Kidney (tissue), 14 donors: ENCODE results near the gene SPEM1. TPM values are rescaled to one million over a fixed set of nuclear protein-coding genes. Genes with fewer than 3 reads are reported as not detected.

Experiments used
- DNase-seq, 5 donors: peaks; one replicate each; pipeline ENCODE4 v3.0.0-alpha.2; 2013 to 2020
- FAIRE-seq: peaks from 2 replicates; lab custom pipeline; 2012; peaks lifted over from hg19 to GRCh38; lab: Jason Lieb, UNC
- H3K27ac ChIP-seq, 2 donors: one replicate each; pipeline ENCODE4 v1.7.0; 2013; ENCODE audit warnings: low read depth in 2 of 2, low read length in 2 of 2, inconsistent platforms in 1 of 2
- H3K27me3 ChIP-seq: one replicate; pipeline ENCODE4 v1.7.1; 2013; ENCODE audit warnings: low read length, inconsistent platforms; ENCODE audit not compliant: control insufficient read depth, insufficient read depth
- H3K36me3 ChIP-seq, 3 donors: one replicate each; pipeline versions ENCODE4 v1.7.0 to v1.7.1; 2013; ENCODE audit warnings: low read length in 3 of 3, control low read depth in 1 of 3, inconsistent platforms in 1 of 3; ENCODE audit not compliant: insufficient read depth in 3 of 3, control insufficient read depth in 2 of 3
- H3K4me1 ChIP-seq, 3 donors: one replicate each; pipeline versions ENCODE4 v1.7.0 to v1.7.1; 2013; ENCODE audit warnings: low read length in 3 of 3, inconsistent platforms in 1 of 3, low read depth in 1 of 3; ENCODE audit not compliant: control insufficient read depth in 2 of 3, insufficient read depth in 2 of 3
- H3K4me3 ChIP-seq, 3 donors: one replicate each; pipeline versions ENCODE4 v1.7.0 to v1.8.1; 2013; ENCODE audit warnings: low read length in 3 of 3, control low read depth in 1 of 3, inconsistent platforms in 1 of 3
- H3K9ac ChIP-seq, 3 donors: one replicate each; pipeline versions ENCODE4 v1.7.0 to v1.7.1; 2013; ENCODE audit warnings: low read length in 3 of 3, control low read depth in 1 of 3, inconsistent platforms in 1 of 3
- H3K9me3 ChIP-seq, 3 donors: one replicate each; pipeline versions ENCODE4 v1.7.0 to v1.7.1; 2013; ENCODE audit warnings: low read length in 3 of 3, control low read depth in 1 of 3, inconsistent platforms in 1 of 3; ENCODE audit not compliant: control insufficient read depth in 2 of 3, insufficient read depth in 1 of 3
- CTCF ChIP-seq: IDR thresholded peaks from 3 replicates; pipeline ENCODE4 v1.5.1; 2012; ENCODE audit warnings: mild to moderate bottlenecking, moderate library complexity, borderline replicate concordance; ENCODE audit not compliant: insufficient read depth; ENCODE audit errors: extremely low read depth
- intact Hi-C: fragments of 100-400 bp; cut with DNase I; formaldehyde crosslinking; loops from one replicate; pipeline ENCODE4 v1.11.1; 2022
- polyA plus RNA-seq: library from polyadenylated mRNA; stranded (reverse); fragments of 350-450 nt; fragmentation: Illumina TruSeq; extraction: RNeasy Lipid Tissue Mini Kit (QIAGEN cat#74804); gene quantifications from one replicate; pipeline ENCODE4 v1.2.3, GENCODE V29; 2014; ENCODE audit warnings: low read depth, low replicate concordance; ENCODE audit not compliant: insufficient read depth
- total RNA-seq: library from RNA; stranded (reverse); fragmentation: NEBNext Ultra II Directional; extraction: Animal tissue kit (Norgen Biotek cat#: 25700); gene quantifications from one replicate; pipeline ENCODE4 v1.2.1, GENCODE V29; 2021
- donor health status: control.
- donor health status: control.
- donor health status: control.
- donor health status: control.
- donor health status: control.
- donor health status: DM: yes; HTN: yes; CAD: no.
- donor health status: Normal renal cell carcinoma (clear cell type).

SPEM1 gene
- total and polyA plus RNA-seq, 2 donors from 2014 or later, result not detected

DNA sequence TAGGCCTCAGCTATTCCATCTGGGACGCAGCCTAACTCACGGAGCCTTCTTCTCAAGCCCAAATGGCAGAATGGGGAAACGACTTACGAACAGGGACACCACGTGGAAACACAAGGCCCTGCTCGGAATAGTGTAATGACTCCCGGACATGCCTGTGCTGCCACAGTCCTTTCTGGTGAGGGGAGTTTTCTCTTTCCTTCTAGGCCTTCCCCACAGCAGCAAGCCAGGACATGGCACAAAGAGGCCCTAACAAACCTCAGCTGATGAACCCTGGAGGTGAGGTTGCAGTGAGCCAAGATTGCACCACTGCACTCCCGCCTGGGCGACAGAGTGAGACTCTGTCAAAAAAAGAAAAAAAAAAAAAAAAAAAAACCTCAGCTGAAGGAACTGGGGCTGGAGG lies 44.0 kb downstream of the SPEM1 start:
- intact Hi-C loops, result no loop called here
- H3K9ac ChIP-seq, result no peak overlapping the region
- DNase-seq, result no peak
- no peaks in the 10 kb centered on the region for H3K9me3 ChIP-seq
- no peak overlapping the region for H3K4me3 ChIP-seq
- FAIRE-seq, result no peak
- peaks cover 0 to 6% (median 4%) of the 10 kb centered on the region in 3 donors for H3K4me1 ChIP-seq
- no peaks in the 10 kb centered on the region for H3K27me3 ChIP-seq
- no peak for TF ChIP-seq CTCF
- peaks cover 0 to 9% (median 5%) of the 10 kb centered on the region in 3 donors for H3K36me3 ChIP-seq
- no peak overlapping the region for H3K27ac ChIP-seq

DNA sequence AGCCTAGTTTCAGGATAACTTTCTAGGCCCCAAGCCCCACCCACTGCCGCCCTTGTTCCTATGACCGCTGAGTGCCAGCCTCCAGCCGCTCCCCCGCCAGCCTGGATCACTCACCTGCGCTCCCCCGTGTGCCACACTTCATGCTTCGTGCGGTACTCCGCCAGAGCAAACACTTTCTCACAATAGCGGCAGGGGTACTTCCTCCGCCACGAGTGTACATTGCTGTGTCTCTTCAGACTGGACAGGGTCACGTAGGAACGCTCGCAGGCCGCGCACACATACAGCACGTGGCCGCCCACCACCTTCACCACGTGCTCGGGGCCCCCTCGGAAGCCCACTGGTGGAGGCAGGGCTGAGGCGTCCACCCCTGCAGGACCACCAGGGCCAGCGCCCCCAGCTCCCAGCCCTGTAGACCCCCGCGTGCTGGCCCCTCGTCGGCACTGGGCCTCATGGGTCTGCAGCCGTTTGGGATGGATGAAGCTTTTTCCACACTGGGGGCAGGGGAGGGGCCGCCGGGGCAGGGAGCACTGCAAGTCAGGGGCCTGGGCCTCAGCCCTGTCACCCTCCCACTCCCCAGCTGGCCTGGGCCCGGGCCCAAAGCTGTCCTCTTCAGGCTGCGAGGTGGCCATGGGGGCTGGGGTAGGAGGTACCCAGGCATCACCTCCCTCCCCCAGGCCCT lies 45.6 kb downstream of the SPEM1 start:
- peaks cover 0 to 9% (median 5%) of the 10 kb centered on the region in 3 donors for H3K36me3 ChIP-seq
- TF ChIP-seq CTCF, result no peak
- intact Hi-C loops, result no loop called here
- H3K27me3 ChIP-seq, result no peaks in the 10 kb centered on the region
- peak overlapping the region; percentile 55 to 72 for H3K27ac ChIP-seq
- no peaks in the 10 kb centered on the region for H3K9me3 ChIP-seq
- FAIRE-seq (no peak), DNase-seq (peak; percentile 64 to 82 (median 78))
- no peak overlapping the region for H3K4me3 ChIP-seq
- peaks cover 0 to 6% (median 4%) of the 10 kb centered on the region in 3 donors for H3K4me1 ChIP-seq
- H3K9ac ChIP-seq, result no peak overlapping the region

GRCh38 chr17:7466318-7466638 lies 46.2 kb downstream of the SPEM1 start:
- Histone ChIP-seq H3K27ac (peak overlapping the region; percentile 55 to 72), H3K9ac (no peak overlapping the region), H3K4me3 (no peak overlapping the region), H3K36me3 (peaks cover 0 to 9% (median 5%) of the 10 kb centered on the region in 3 donors), H3K4me1 (peaks cover 0 to 6% (median 4%) of the 10 kb centered on the region in 3 donors), H3K9me3 (no peaks in the 10 kb centered on the region), H3K27me3 (no peaks in the 10 kb centered on the region)
- no peak for TF ChIP-seq CTCF
- intact Hi-C loops, result no loop called here
- FAIRE-seq (no peak), DNase-seq (no peak)
